GM12891 (cell line): ENCODE results near the gene EIF5A2.

Experiments
- PAX5 ChIP-seq: IDR thresholded peaks from 2 replicates; pipeline ENCODE4 v1.6.1; 2011; ENCODE audit warnings: low read length, moderate library complexity, mild to moderate bottlenecking; ENCODE audit not compliant: insufficient read depth, severe bottlenecking
- POLR2A ChIP-seq: IDR thresholded peaks from 2 replicates; pipeline ENCODE4 v1.6.1; 2011; ENCODE audit warnings: low read depth, low read length, control low read depth
- POLR2AphosphoS5 ChIP-seq: IDR thresholded peaks from 2 replicates; pipeline ENCODE4 v1.6.1; 2011; ENCODE audit warnings: low read depth, low read length, control low read depth
- SPI1 ChIP-seq: IDR thresholded peaks from 2 replicates; pipeline ENCODE4 v1.6.1; 2011; ENCODE audit warnings: low read depth, low read length, control low read depth
- TAF1 ChIP-seq: IDR thresholded peaks from 2 replicates; pipeline ENCODE4 v1.6.1; 2011; ENCODE audit warnings: low read depth, low read length, control low read depth

DNA sequence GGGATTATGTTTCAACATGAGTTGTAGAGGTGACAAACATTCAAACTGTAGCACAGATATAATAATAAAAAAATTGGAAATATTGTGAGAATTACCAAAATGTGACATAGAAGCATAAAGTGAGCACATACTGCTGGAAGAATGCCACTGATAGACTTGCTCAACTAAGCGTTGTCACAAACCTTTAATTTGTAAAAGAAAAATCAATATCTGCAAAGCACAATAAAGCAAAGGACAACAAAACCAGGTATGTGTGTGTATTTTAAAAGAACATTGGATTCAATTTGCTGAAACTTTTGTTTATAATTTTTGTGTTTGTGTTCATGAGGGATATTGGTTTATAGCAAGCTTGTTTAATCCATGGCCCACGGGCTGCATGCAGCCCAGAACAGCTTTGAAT lies 40.8 kb upstream of the EIF5A2 start:
- TF ChIP-seq POLR2A (no peak), POLR2AphosphoS5 (no peak), TAF1 (no peak), SPI1 (no peak), PAX5 (no peak)
